ENCODE measurements around the gene NECTIN4.
A peak's percentile ranks its signal among the peaks of the same experiment; 100 is the strongest.

NECTIN4 gene

GRCh38 chr1:161079436-161080110 lies 9.8 kb downstream of the NECTIN4 start:
- H2BK5ac ChIP-seq (ENCODE audit: low read depth, low read length, poor library complexity, severe bottlenecking), result no peak overlapping the region
- no peak overlapping the region for H3K9ac ChIP-seq (ENCODE audit: low read length)
- H4K8ac ChIP-seq (ENCODE audit: low read length), result peak overlapping the region; percentile 55
- H3K4me2 ChIP-seq (ENCODE audit: low read length, poor library complexity, severe bottlenecking), result no peak overlapping the region
- H2BK120ac ChIP-seq (ENCODE audit: low read depth, low read length), result no peak overlapping the region
- no peak overlapping the region for H3K4ac ChIP-seq (ENCODE audit: low read depth in 1 of 2, low read length in 2 of 2)
- no peak overlapping the region for H2AFZ ChIP-seq (ENCODE audit: low read depth, low read length)
- no peak overlapping the region for H2BK12ac ChIP-seq (ENCODE audit: low read length in 2 of 2)
- peaks cover 13% of the 10 kb centered on the region for H3K4me1 ChIP-seq (ENCODE audit: control insufficient read depth, insufficient read depth, low read depth, low read length)
- no peak overlapping the region for H3K27ac ChIP-seq (ENCODE audit: low read length, poor library complexity, severe bottlenecking)
- no peak overlapping the region for H3K23ac ChIP-seq (ENCODE audit: low read length in 2 of 2)
- no peak overlapping the region for H2AK5ac ChIP-seq (ENCODE audit: low read length, severe bottlenecking)
- WGBS, result 91% methylated on average over 41 of the region's 41 CpGs
- no peak overlapping the region for H4K91ac ChIP-seq (ENCODE audit: low read length)
- DNase-seq, result no peak
- no peaks in the 10 kb centered on the region for H3K9me3 ChIP-seq (ENCODE audit: control insufficient read depth, low read length)
- H3K14ac ChIP-seq (ENCODE audit: low read length in 2 of 2), result no peak overlapping the region
- H3K79me1 ChIP-seq (replicated peaks; ENCODE audit: low read length, poor library complexity, severe bottlenecking), result no peaks in the 10 kb centered on the region
- H3K36me3 ChIP-seq (ENCODE audit: control insufficient read depth in 1 of 2, insufficient read depth in 2 of 2, low read depth in 1 of 2, low read length in 2 of 2), result no peaks in the 10 kb centered on the region
- H3K4me3 ChIP-seq (ENCODE audit: insufficient read depth in 1 of 2, low read depth in 1 of 2, low read length in 2 of 2), result no peak overlapping the region
- peak overlapping the region; percentile 85 for H2BK15ac ChIP-seq (ENCODE audit: low read depth, poor library complexity, severe bottlenecking)
- no peaks in the 10 kb centered on the region for H3K27me3 ChIP-seq (ENCODE audit: control insufficient read depth in 1 of 2, insufficient read depth in 1 of 2, low read length in 2 of 2)
- no peak overlapping the region for H3K18ac ChIP-seq (ENCODE audit: low read depth in 1 of 2, low read length in 2 of 2)

GRCh38 chr1:161077426-161077825 lies 11.9 kb downstream of the NECTIN4 start:
- H3K4me1 ChIP-seq (ENCODE audit: control insufficient read depth, insufficient read depth, low read depth, low read length), result peaks cover 2% of the 10 kb centered on the region
- H2AK5ac ChIP-seq (ENCODE audit: low read length, severe bottlenecking), result no peak overlapping the region
- no peak overlapping the region for H3K4me3 ChIP-seq (ENCODE audit: insufficient read depth in 1 of 2, low read depth in 1 of 2, low read length in 2 of 2)
- no peak overlapping the region for H3K18ac ChIP-seq (ENCODE audit: low read depth in 1 of 2, low read length in 2 of 2)
- no peak overlapping the region for H2BK15ac ChIP-seq (ENCODE audit: low read depth, poor library complexity, severe bottlenecking)
- H3K9ac ChIP-seq (ENCODE audit: low read length), result no peak overlapping the region
- no peak overlapping the region for H2BK12ac ChIP-seq (ENCODE audit: low read length in 2 of 2)
- H2AFZ ChIP-seq (ENCODE audit: low read depth, low read length), result no peak overlapping the region
- DNase-seq, result no peak
- no peaks in the 10 kb centered on the region for H3K79me1 ChIP-seq (replicated peaks; ENCODE audit: low read length, poor library complexity, severe bottlenecking)
- no peak overlapping the region for H3K27ac ChIP-seq (ENCODE audit: low read length, poor library complexity, severe bottlenecking)
- no peak overlapping the region for H3K23ac ChIP-seq (ENCODE audit: low read length in 2 of 2)
- peak overlapping the region; percentile 43 for H4K91ac ChIP-seq (ENCODE audit: low read length)
- H3K9me3 ChIP-seq (ENCODE audit: control insufficient read depth, low read length), result no peaks in the 10 kb centered on the region
- H3K36me3 ChIP-seq (ENCODE audit: control insufficient read depth in 1 of 2, insufficient read depth in 2 of 2, low read depth in 1 of 2, low read length in 2 of 2), result no peaks in the 10 kb centered on the region
- H3K14ac ChIP-seq (ENCODE audit: low read length in 2 of 2), result no peak overlapping the region
- H3K27me3 ChIP-seq (ENCODE audit: control insufficient read depth in 1 of 2, insufficient read depth in 1 of 2, low read length in 2 of 2), result no peaks in the 10 kb centered on the region
- H3K4ac ChIP-seq (ENCODE audit: low read depth in 1 of 2, low read length in 2 of 2), result peak overlapping the region in 1 of 2 experiments; percentile 84
- H4K8ac ChIP-seq (ENCODE audit: low read length), result peak overlapping the region; percentile 32
- WGBS, result 81% methylated on average over 8 of the region's 9 CpGs
- no peak overlapping the region for H2BK120ac ChIP-seq (ENCODE audit: low read depth, low read length)
- no peak overlapping the region for H2BK5ac ChIP-seq (ENCODE audit: low read depth, low read length, poor library complexity, severe bottlenecking)
- H3K4me2 ChIP-seq (ENCODE audit: low read length, poor library complexity, severe bottlenecking), result no peak overlapping the region

GRCh38 chr1:161076410-161076809 lies 12.9 kb downstream of the NECTIN4 start:
- no peak overlapping the region for H3K4ac ChIP-seq (ENCODE audit: low read depth in 1 of 2, low read length in 2 of 2)
- no peaks in the 10 kb centered on the region for H3K9me3 ChIP-seq (ENCODE audit: control insufficient read depth, low read length)
- H3K27ac ChIP-seq (ENCODE audit: low read length, poor library complexity, severe bottlenecking), result no peak overlapping the region
- H2AK5ac ChIP-seq (ENCODE audit: low read length, severe bottlenecking), result no peak overlapping the region
- H4K8ac ChIP-seq (ENCODE audit: low read length), result no peak overlapping the region
- H2BK12ac ChIP-seq (ENCODE audit: low read length in 2 of 2), result no peak overlapping the region
- H2BK15ac ChIP-seq (ENCODE audit: low read depth, poor library complexity, severe bottlenecking), result no peak overlapping the region
- no peak overlapping the region for H4K91ac ChIP-seq (ENCODE audit: low read length)
- no peak overlapping the region for H3K18ac ChIP-seq (ENCODE audit: low read depth in 1 of 2, low read length in 2 of 2)
- H3K9ac ChIP-seq (ENCODE audit: low read length), result no peak overlapping the region
- H3K14ac ChIP-seq (ENCODE audit: low read length in 2 of 2), result peak overlapping the region in 1 of 2 experiments; percentile 9
- H3K4me3 ChIP-seq (ENCODE audit: insufficient read depth in 1 of 2, low read depth in 1 of 2, low read length in 2 of 2), result no peak overlapping the region
- H3K27me3 ChIP-seq (ENCODE audit: control insufficient read depth in 1 of 2, insufficient read depth in 1 of 2, low read length in 2 of 2), result no peaks in the 10 kb centered on the region
- peaks cover under 1% of the 10 kb centered on the region for H3K4me1 ChIP-seq (ENCODE audit: control insufficient read depth, insufficient read depth, low read depth, low read length)
- DNase-seq, result no peak
- no peaks in the 10 kb centered on the region for H3K79me1 ChIP-seq (replicated peaks; ENCODE audit: low read length, poor library complexity, severe bottlenecking)
- H3K36me3 ChIP-seq (ENCODE audit: control insufficient read depth in 1 of 2, insufficient read depth in 2 of 2, low read depth in 1 of 2, low read length in 2 of 2), result no peaks in the 10 kb centered on the region
- H2BK120ac ChIP-seq (ENCODE audit: low read depth, low read length), result no peak overlapping the region
- no peak overlapping the region for H3K23ac ChIP-seq (ENCODE audit: low read length in 2 of 2)
- H3K4me2 ChIP-seq (ENCODE audit: low read length, poor library complexity, severe bottlenecking), result no peak overlapping the region
- no peak overlapping the region for H2BK5ac ChIP-seq (ENCODE audit: low read depth, low read length, poor library complexity, severe bottlenecking)
- no peak overlapping the region for H2AFZ ChIP-seq (ENCODE audit: low read depth, low read length)

- H2AK5ac ChIP-seq (ENCODE audit: low read length, severe bottlenecking), result no peak overlapping the region
- no peaks in the 10 kb centered on the region for H3K4me1 ChIP-seq (ENCODE audit: control insufficient read depth, insufficient read depth, low read depth, low read length)
- no peak overlapping the region for H2BK5ac ChIP-seq (ENCODE audit: low read depth, low read length, poor library complexity, severe bottlenecking)
- no peak overlapping the region for H3K27ac ChIP-seq (ENCODE audit: low read length, poor library complexity, severe bottlenecking)
- no peak overlapping the region for H3K4me2 ChIP-seq (ENCODE audit: low read length, poor library complexity, severe bottlenecking)
- WGBS, result 87% methylated on average over 10 of the region's 12 CpGs
- no peak overlapping the region for H2AFZ ChIP-seq (ENCODE audit: low read depth, low read length)
- peak overlapping the region in 1 of 2 experiments; percentile 11 for H3K4me3 ChIP-seq (ENCODE audit: insufficient read depth in 1 of 2, low read depth in 1 of 2, low read length in 2 of 2)
- H3K27me3 ChIP-seq (ENCODE audit: control insufficient read depth in 1 of 2, insufficient read depth in 1 of 2, low read length in 2 of 2), result no peaks in the 10 kb centered on the region
- peak overlapping the region in 1 of 2 experiments; percentile 41 for H3K14ac ChIP-seq (ENCODE audit: low read length in 2 of 2)
- no peaks in the 10 kb centered on the region for H3K79me1 ChIP-seq (replicated peaks; ENCODE audit: low read length, poor library complexity, severe bottlenecking)
- peak overlapping the region in 1 of 2 experiments; percentile 27 for H3K4ac ChIP-seq (ENCODE audit: low read depth in 1 of 2, low read length in 2 of 2)
- no peak for DNase-seq
- no peak overlapping the region for H3K18ac ChIP-seq (ENCODE audit: low read depth in 1 of 2, low read length in 2 of 2)
- no peak overlapping the region for H3K23ac ChIP-seq (ENCODE audit: low read length in 2 of 2)
- no peak overlapping the region for H4K8ac ChIP-seq (ENCODE audit: low read length)
- no peak overlapping the region for H3K9ac ChIP-seq (ENCODE audit: low read length)
- peak overlapping the region; percentile 67 for H4K91ac ChIP-seq (ENCODE audit: low read length)
- H2BK15ac ChIP-seq (ENCODE audit: low read depth, poor library complexity, severe bottlenecking), result no peak overlapping the region
- no peaks in the 10 kb centered on the region for H3K36me3 ChIP-seq (ENCODE audit: control insufficient read depth in 1 of 2, insufficient read depth in 2 of 2, low read depth in 1 of 2, low read length in 2 of 2)
- H3K9me3 ChIP-seq (ENCODE audit: control insufficient read depth, low read length), result no peaks in the 10 kb centered on the region
- H2BK12ac ChIP-seq (ENCODE audit: low read length in 2 of 2), result no peak overlapping the region
- no peak overlapping the region for H2BK120ac ChIP-seq (ENCODE audit: low read depth, low read length)
Measured at GRCh38 chr1:161074676-161075368, 14.5 kb downstream of the NECTIN4 start.
